K562 (cell line): ENCODE measurements around the gene NUP153. TPM values are rescaled to one million over a fixed set of nuclear protein-coding genes. Genes with fewer than 3 reads are reported as not detected.

Experiments used
- ATAC-seq: fragments of 200-7000 bp; cut with Tn5 transposase; 3 replicates; pipeline ENCODE4 v1.9.1; 2020; ENCODE audit warnings: moderate library complexity
- BruUV-seq: library from RNA; stranded (reverse); fragments of 400-500 nt; replicated peaks from 2 replicates; lab custom pipeline; 2021; lab: Mats Ljungman, UMichigan
- CTCF ChIA-PET: fragments of 300-600 bp; formaldehyde crosslinking; extraction: SDS; loops from one replicate; lab custom pipeline; 2021; ENCODE audit warnings: low intra/inter-chr PET ratio; lab: Yijun Ruan, JAX
- POLR2A ChIA-PET: fragments of 300-600, 350-650 bp; sonication (Branson Sonifier 250); formaldehyde crosslinking; extraction: SDS; loops from one replicate; lab custom pipeline; 2021; ENCODE audit warnings: antibody characterized with exemption, inconsistent platforms; lab: Yijun Ruan, JAX
- DNase-seq, 4 experiments: peaks; one replicate each; pipeline versions ENCODE4 v3.0.0 to v3.0.0-alpha.2; 2011 to 2018; ENCODE audit warnings: low spot score in 3 of 4, mixed read lengths in 3 of 4; ENCODE audit errors: extremely low read depth in 1 of 4
- FAIRE-seq: peaks from 2 replicates; lab custom pipeline; 2011; peaks lifted over from hg19 to GRCh38; lab: Jason Lieb, UNC
- H2AFZ ChIP-seq: 2 replicates; pipeline ENCODE4 v1.6.0; 2011; ENCODE audit warnings: low read depth, low read length, control low read depth, inconsistent platforms
- H3K27ac ChIP-seq: fragments of 200-600 bp; 3 replicates; pipeline ENCODE4 v1.8.0; 2011; ENCODE audit warnings: low read depth, mild to moderate bottlenecking, control low read depth, inconsistent platforms, low read length, moderate library complexity, mixed read lengths; ENCODE audit errors: extremely low read depth
- H3K27me3 ChIP-seq, 2 experiments: fragments of 300-600 bp in 1 of 2; 2 replicates in 1 of 2; 3 replicates in 1 of 2; pipeline versions ENCODE4 v1.6.0 to v1.8.0; 2011; ENCODE audit warnings: inconsistent platforms in 2 of 2, low read length in 2 of 2, mild to moderate bottlenecking in 1 of 2, mixed read lengths in 1 of 2, moderate library complexity in 1 of 2; ENCODE audit not compliant: control insufficient read depth in 2 of 2, insufficient read depth in 2 of 2
- H3K36me3 ChIP-seq: fragments of 300-600 bp; 3 replicates; pipeline ENCODE4 v1.8.0; 2011; ENCODE audit warnings: mild to moderate bottlenecking, low read length, inconsistent platforms; ENCODE audit not compliant: control insufficient read depth, insufficient read depth
- H3K4me1 ChIP-seq, 2 experiments: fragments of 200-600 bp in 1 of 2; replicated peaks in 1 of 2; 2 replicates in 1 of 2; 3 replicates in 1 of 2; pipeline versions ENCODE4 v1.5.1 to v1.8.0; 2011; ENCODE audit warnings: inconsistent platforms in 2 of 2, low read length in 2 of 2, mild to moderate bottlenecking in 1 of 2, mixed read lengths in 1 of 2, moderate library complexity in 1 of 2; ENCODE audit not compliant: control insufficient read depth in 2 of 2, insufficient read depth in 2 of 2
- H3K4me2 ChIP-seq: 2 replicates; pipeline ENCODE4 v1.6.1; 2011; ENCODE audit warnings: low read length, control low read depth, inconsistent platforms, mixed read lengths; ENCODE audit not compliant: insufficient read depth
- H3K4me3 ChIP-seq: fragments of 200-600 bp; sonication (generic), shearing (Covaris generic); 2 replicates; pipeline ENCODE4 v1.5.1; 2016; ENCODE audit warnings: control low read depth, inconsistent platforms
- H3K79me2 ChIP-seq: fragments of 200-600 bp; 3 replicates; pipeline ENCODE4 v1.8.0; 2011; ENCODE audit warnings: low read length, inconsistent platforms; ENCODE audit not compliant: control insufficient read depth, insufficient read depth
- H3K9ac ChIP-seq, 2 experiments: 2 replicates each; pipeline versions ENCODE4 v1.6.0 to v1.6.1; 2011; ENCODE audit warnings: low read depth in 2 of 2, low read length in 2 of 2, control low read depth in 1 of 2, inconsistent platforms in 1 of 2, mild to moderate bottlenecking in 1 of 2, mixed read lengths in 1 of 2; ENCODE audit not compliant: insufficient read depth in 1 of 2
- H3K9me1 ChIP-seq: one replicate; pipeline ENCODE4 v1.6.0; 2011; ENCODE audit warnings: inconsistent platforms, mild to moderate bottlenecking, low read length, moderate library complexity; ENCODE audit not compliant: control insufficient read depth, insufficient read depth
- H3K9me3 ChIP-seq: replicated peaks from 2 replicates; pipeline ENCODE4 v1.5.1; 2011; ENCODE audit warnings: low read depth, low read length, inconsistent platforms; ENCODE audit not compliant: control insufficient read depth, insufficient read depth
- H4K20me1 ChIP-seq: replicated peaks from 2 replicates; pipeline ENCODE4 v1.6.1; 2011; ENCODE audit warnings: low read length, inconsistent platforms, mixed read lengths; ENCODE audit not compliant: control insufficient read depth, insufficient read depth
- CBX2 ChIP-seq: fragments of 200-600 bp; sonication (generic); IDR thresholded peaks from one replicate; pipeline ENCODE4 v1.6.1; 2012; ENCODE audit warnings: mild to moderate bottlenecking, low read length, inconsistent platforms; ENCODE audit not compliant: insufficient read depth, poor library complexity, severe bottlenecking
- ZFP36 ChIP-seq: fragments of 150-350 bp; IDR thresholded peaks from 2 replicates; pipeline ENCODE4 v1.6.1; 2018; ENCODE audit warnings: low read length, low read depth; ENCODE audit not compliant: partially characterized antibody
- WGBS: fragments of 100-300 bp; shearing (Covaris generic); methylation state at CpG from one replicate; pipeline ENCODE4 v1.1.6; 2016; ENCODE audit warnings: low coverage, mixed read lengths; ENCODE audit not compliant: insufficient coverage; ENCODE audit errors: missing lambda C conversion rate; 5-methylcytosine and 5-hydroxymethylcytosine counted together
- in situ Hi-C: fragments of 300-500 bp; cut with MboI; formaldehyde crosslinking; loops from 4 replicates; pipeline ENCODE4 v1.15.0; 2018; ENCODE audit warnings: inconsistent platforms, mixed read lengths
- intact Hi-C: fragments of 100-400 bp; cut with micrococcal nuclease; formaldehyde crosslinking; loops from 2 replicates; pipeline ENCODE4 v1.14.2; 2022
- polyA plus RNA-seq, 8 experiments: library from polyadenylated mRNA; depleted of rRNA in 4 of 8; stranded (reverse) in 5 of 8; unstranded in 3 of 8; fragments of >200 nt; fragmentation: Nextera tagmentation in 2 of 8; fragmentation: Illumina TruSeq in 1 of 8; extraction: Ambion mirVana in 2 of 8; extraction: Trizol in 1 of 8; gene quantifications; 2 replicates each; pipeline versions ENCODE4 v1.2.1 to v1.2.3, GENCODE V29; 2011 to 2014; ENCODE audit warnings: inconsistent platforms in 1 of 8, missing spikeins in 1 of 8
- small RNA-seq: library from RNA; depleted of rRNA; stranded (forward); fragments of <200 nt; gene quantifications from one replicate; pipeline ENCODE3, GENCODE V24; 2014
- total RNA-seq, 7 experiments: library from RNA; depleted of rRNA in 6 of 7; stranded (reverse); fragments of >200 nt in 6 of 7; fragmentation: Illumina TruSeq in 2 of 7; extraction: Trizol in 2 of 7; gene quantifications; 2 replicates each; pipeline versions ENCODE4 v1.2.1 to v1.2.3, GENCODE V29; 2011 to 2021; ENCODE audit warnings: low replicate concordance in 1 of 7

The NUP153 gene
- total and polyA plus RNA-seq, 9 of the 15 experiments (the other 6 are each of a cell fraction or from before 2014, with no cell fraction given): 21.9 to 110 (median 84.8) TPM

- peak; percentile 71 for TF ChIP-seq ZFP36
- no peak for TF ChIP-seq CBX2
- no peaks in the 10 kb centered on the region for H3K9me3 ChIP-seq
- H3K9me1 ChIP-seq: no peaks in the 10 kb centered on the region
- ChIA-PET CTCF (no interaction called here), POLR2A (interaction anchor here (0.7 to 0.9 kb wide), 2 partner anchors 35 to 69 kb away, joined by 3 read pairs; partner anchors contain the start of gene FAM8A1)
- no peaks in the 10 kb centered on the region for H4K20me1 ChIP-seq
- no peaks in the 10 kb centered on the region for H3K27me3 ChIP-seq
- no peaks in the 10 kb centered on the region for H3K36me3 ChIP-seq
- H3K9ac ChIP-seq: no peak overlapping the region
- intact Hi-C loops: no loop called here
- no TSS peak for BruUV-seq
- H3K4me3 ChIP-seq: no peak overlapping the region
- no peak for ATAC-seq
- WGBS: 2% methylated on average over 3 of the region's 3 CpGs
- no peaks in the 10 kb centered on the region for H3K79me2 ChIP-seq
- H3K4me2 ChIP-seq: no peak overlapping the region
- DNase-seq: no peak
- no peak overlapping the region for H3K27ac ChIP-seq
- H3K4me1 ChIP-seq: no peaks in the 10 kb centered on the region
- in situ Hi-C loops: no loop called here
- no peak for FAIRE-seq
- no peak overlapping the region for H2AFZ ChIP-seq
Observed at GRCh38 chr6:17565399-17565798, 141.3 kb downstream of the NUP153 start.

Small RNA genes lying within 50 kb of the gene (small RNA-seq; reads per million reads assigned to genes)
- gene RF00019 (not detected), gene RNA5SP204 (4.2 reads per million, percentile 91 among the genes with 10 or more reads in this experiment), gene RNU6-190P (not detected), gene SUMO2P13 (not detected)

Other genes with a start within 250 kb of the NUP153 start
- 11.5 and 12.2 TPM in 2 replicates for gene FAM8A1, start 106.6 kb downstream of the NUP153 start, total RNA-seq (2014; rRNA removed)
- 15.2 and 19.0 TPM in 2 replicates for gene FAM8A1, start 106.6 kb downstream of the NUP153 start, total RNA-seq (2014; rRNA removed; fragmentation: Illumina TruSeq; extraction: Trizol)
- gene FAM8A1, start 106.6 kb downstream of the NUP153 start, total RNA-seq (2015; rRNA removed; fragmentation: Illumina TruSeq; extraction: Trizol): 13.0 and 14.2 TPM in 2 replicates
- 15.1 and 15.3 TPM in 2 replicates for gene FAM8A1, start 106.6 kb downstream of the NUP153 start, total RNA-seq (2021)
- 21.7 and 23.6 TPM in 2 replicates for gene FAM8A1, start 106.6 kb downstream of the NUP153 start, polyA plus RNA-seq (2011; rRNA removed)
- 13.4 and 15.7 TPM in 2 replicates for gene FAM8A1, start 106.6 kb downstream of the NUP153 start, polyA plus RNA-seq (2014; fragmentation: Illumina TruSeq; extraction: Trizol)
- 1 to 10 TPM; 4.9 to 6.1 TPM for gene FAM8A1, start 106.6 kb downstream of the NUP153 start, polyA plus RNA-seq (2014; fragmentation: Nextera tagmentation; extraction: Ambion mirVana)
- 9.9 and 11.2 TPM in 2 replicates for gene FAM8A1, start 106.6 kb downstream of the NUP153 start, polyA plus RNA-seq (2014; rRNA removed)